IMR-90 (cell line): ENCODE measurements around the gene OR5B21. TPM values are rescaled to one million over a fixed set of nuclear protein-coding genes. Genes with fewer than 3 reads are reported as not detected.

Experiments
- ATAC-seq: fragments of 200-7000 bp; cut with Tn5 transposase; 2 replicates; pipeline ENCODE4 v1.9.1; 2020; ENCODE audit warnings: low read depth, mild to moderate bottlenecking, moderate library complexity
- BruUV-seq: library from RNA; stranded (reverse); fragments of 400-500 nt; replicated peaks from 2 replicates; lab custom pipeline; 2021; lab: Mats Ljungman, UMichigan
- CTCF ChIA-PET: fragments of 300-600 bp; formaldehyde crosslinking; extraction: SDS; loops from one replicate; lab custom pipeline; 2021; ENCODE audit warnings: antibody characterized with exemption; lab: Yijun Ruan, JAX
- POLR2A ChIA-PET: fragments of 300-600 bp; sonication (Branson Sonifier 250); formaldehyde crosslinking; loops from one replicate; lab custom pipeline; 2022; ENCODE audit warnings: antibody characterized with exemption; ENCODE audit not compliant: unreplicated experiment; lab: Charles Lee
- DNase-seq: peaks from one replicate; pipeline ENCODE4 v3.0.0; 2013
- H2AFZ ChIP-seq: replicated peaks from 2 replicates; pipeline ENCODE3; 2013; ENCODE audit warnings: low read length, mild to moderate bottlenecking; ENCODE audit not compliant: poor library complexity
- H2AK5ac ChIP-seq: 2 replicates; pipeline ENCODE4 v1.6.1; 2013; ENCODE audit warnings: low read depth, low read length, inconsistent platforms
- H2AK9ac ChIP-seq: replicated peaks from 2 replicates; pipeline ENCODE3; 2013; ENCODE audit warnings: mild to moderate bottlenecking, low read depth, low read length, moderate library complexity; ENCODE audit not compliant: poor library complexity
- H2BK120ac ChIP-seq: 2 replicates; pipeline ENCODE4 v1.6.1; 2013; ENCODE audit warnings: low read depth, low read length, inconsistent platforms
- H2BK15ac ChIP-seq: 3 replicates; pipeline ENCODE4 v1.6.1; 2013; ENCODE audit warnings: low read depth, low read length, inconsistent platforms
- H2BK20ac ChIP-seq: 2 replicates; pipeline ENCODE4 v1.6.1; 2013; ENCODE audit warnings: low read depth, mild to moderate bottlenecking, inconsistent platforms, low read length, moderate library complexity
- H2BK5ac ChIP-seq: 2 replicates; pipeline ENCODE4 v1.6.1; 2013; ENCODE audit warnings: mild to moderate bottlenecking, low read depth, low read length, inconsistent platforms; ENCODE audit not compliant: poor library complexity, severe bottlenecking
- H3K14ac ChIP-seq: replicated peaks from 2 replicates; pipeline ENCODE4 v1.6.1; 2013; ENCODE audit warnings: low read depth, low read length, inconsistent platforms
- H3K18ac ChIP-seq: 2 replicates; pipeline ENCODE4 v1.6.1; 2013; ENCODE audit warnings: low read depth, low read length, control low read depth
- H3K23ac ChIP-seq: 2 replicates; pipeline ENCODE4 v1.6.1; 2013; ENCODE audit warnings: low read depth, low read length, inconsistent platforms
- H3K27ac ChIP-seq: 2 replicates; pipeline ENCODE4 v1.5.1; 2013; ENCODE audit warnings: mild to moderate bottlenecking, control low read depth, low read length; ENCODE audit not compliant: insufficient read depth
- H3K27me3 ChIP-seq: 2 replicates; pipeline ENCODE4 v1.6.1; 2013; ENCODE audit warnings: low read length; ENCODE audit not compliant: control insufficient read depth, insufficient read depth
- H3K36me3 ChIP-seq: 2 replicates; pipeline ENCODE4 v1.6.1; 2013; ENCODE audit warnings: low read length, mixed read lengths; ENCODE audit not compliant: control insufficient read depth, insufficient read depth
- H3K4ac ChIP-seq: 2 replicates; pipeline ENCODE4 v1.6.1; 2013; ENCODE audit warnings: low read depth, low read length, inconsistent platforms
- H3K4me1 ChIP-seq: 2 replicates; pipeline ENCODE4 v1.6.1; 2013; ENCODE audit warnings: low read length, mixed read lengths; ENCODE audit not compliant: control insufficient read depth, insufficient read depth
- H3K4me2 ChIP-seq: 2 replicates; pipeline ENCODE4 v1.6.1; 2013; ENCODE audit warnings: low read depth, mild to moderate bottlenecking, control low read depth, low read length, moderate library complexity
- H3K4me3 ChIP-seq: 2 replicates; pipeline ENCODE4 v1.5.1; 2013; ENCODE audit warnings: low read depth, mild to moderate bottlenecking, control low read depth, low read length, moderate library complexity; ENCODE audit not compliant: insufficient read depth
- H3K56ac ChIP-seq: 2 replicates; pipeline ENCODE4 v1.6.1; 2013; ENCODE audit warnings: low read length, inconsistent platforms; ENCODE audit not compliant: insufficient read depth; ENCODE audit errors: extremely low read depth
- H3K79me1 ChIP-seq, 2 experiments: 2 replicates each; pipeline ENCODE4 v1.6.1; 2013; ENCODE audit warnings: low read length in 2 of 2, inconsistent platforms in 1 of 2, low read depth in 1 of 2
- H3K9ac ChIP-seq: 2 replicates; pipeline ENCODE4 v1.6.1; 2013; ENCODE audit warnings: low read depth, low read length, control low read depth
- H3K9me1 ChIP-seq: 2 replicates; pipeline ENCODE4 v1.6.1; 2013; ENCODE audit warnings: low read length, inconsistent platforms; ENCODE audit not compliant: insufficient read depth
- H3K9me3 ChIP-seq: 2 replicates; pipeline ENCODE4 v1.6.1; 2013; ENCODE audit warnings: low read length; ENCODE audit not compliant: control insufficient read depth, insufficient read depth
- H4K20me1 ChIP-seq: 2 replicates; pipeline ENCODE4 v1.6.1; 2013; ENCODE audit warnings: low read length, inconsistent platforms; ENCODE audit not compliant: insufficient read depth
- H4K5ac ChIP-seq: 2 replicates; pipeline ENCODE4 v1.6.1; 2013; ENCODE audit warnings: mild to moderate bottlenecking, low read depth, low read length, control low read depth
- H4K8ac ChIP-seq, 2 experiments: 2 replicates each; pipeline ENCODE4 v1.6.1; 2013; ENCODE audit warnings: low read depth in 2 of 2, low read length in 2 of 2, control low read depth in 1 of 2, inconsistent platforms in 1 of 2
- H4K91ac ChIP-seq: 2 replicates; pipeline ENCODE4 v1.6.1; 2013; ENCODE audit warnings: low read depth, low read length, inconsistent platforms; ENCODE audit not compliant: insufficient read depth
- CHD1 ChIP-seq: IDR thresholded peaks from 2 replicates; pipeline ENCODE4 v1.6.1; 2012; ENCODE audit warnings: low read depth, low read length, improper control_type of control experiment
- CTCF ChIP-seq: conservative IDR thresholded peaks from 2 replicates; pipeline ENCODE4 v1.5.1; 2012; ENCODE audit warnings: mild to moderate bottlenecking, low read depth, low read length, improper control_type of control experiment
- NFE2L2 ChIP-seq: fragments of 150-350 bp; IDR thresholded peaks from 2 replicates; pipeline ENCODE4 v1.6.1; 2016; ENCODE audit warnings: low read depth, mild to moderate bottlenecking, low read length
- POLR2A ChIP-seq: IDR thresholded peaks from 2 replicates; pipeline ENCODE4 v1.6.1; 2012; ENCODE audit warnings: mild to moderate bottlenecking, low read depth, low read length
- RAD21 ChIP-seq: IDR thresholded peaks from 2 replicates; pipeline ENCODE4 v1.6.1; 2012; ENCODE audit warnings: low read length, improper control_type of control experiment
- RCOR1 ChIP-seq: IDR thresholded peaks from 2 replicates; pipeline ENCODE4 v1.6.1; 2012; ENCODE audit warnings: mild to moderate bottlenecking, low read length, improper control_type of control experiment; ENCODE audit not compliant: insufficient replicate concordance
- RFX5 ChIP-seq: IDR thresholded peaks from 2 replicates; pipeline ENCODE4 v1.8.0; 2012; ENCODE audit warnings: low read depth, mild to moderate bottlenecking, low read length, moderate library complexity
- WGBS, 2 experiments: methylation state at CpG; one replicate each; pipeline versions ENCODE4 v1.1.5 to v1.1.7; 2013; ENCODE audit warnings: missing lambda C conversion rate in 2 of 2; ENCODE audit not compliant: insufficient read length in 1 of 2; ENCODE audit errors: extremely low coverage in 2 of 2; 5-methylcytosine and 5-hydroxymethylcytosine counted together
- dilution Hi-C: fragments of 300-500 bp; cut with HindIII; formaldehyde crosslinking; loops from one replicate; pipeline ENCODE4 v1.14.3; 2018; ENCODE audit warnings: low sequenced_read_pairs; ENCODE audit not compliant: unreplicated experiment
- in situ Hi-C: fragments of 300-500 bp; cut with MboI; formaldehyde crosslinking; loops from 3 replicates; pipeline ENCODE4 v1.14.3; 2019; ENCODE audit warnings: low sequenced_read_pairs, inconsistent platforms, mixed read lengths
- intact Hi-C: fragments of 100-400 bp; cut with micrococcal nuclease; formaldehyde crosslinking; loops from 2 replicates; pipeline ENCODE4 v1.10.0; 2022
- polyA plus RNA-seq, 3 experiments: library from polyadenylated mRNA; depleted of rRNA; stranded (reverse); fragments of >200 nt; gene quantifications; 2 replicates each; pipeline ENCODE4 v1.2.3, GENCODE V29; 2012; ENCODE audit warnings: low replicate concordance in 1 of 3
- total RNA-seq: library from RNA; depleted of rRNA; stranded (reverse); fragments of >200 nt; gene quantifications from 2 replicates; pipeline ENCODE4 v1.2.3, GENCODE V29; 2012

The OR5B21 gene
- total and polyA plus RNA-seq, 2 of the 4 experiments (the other 2 are of a cell fraction), result not detected

DNA sequence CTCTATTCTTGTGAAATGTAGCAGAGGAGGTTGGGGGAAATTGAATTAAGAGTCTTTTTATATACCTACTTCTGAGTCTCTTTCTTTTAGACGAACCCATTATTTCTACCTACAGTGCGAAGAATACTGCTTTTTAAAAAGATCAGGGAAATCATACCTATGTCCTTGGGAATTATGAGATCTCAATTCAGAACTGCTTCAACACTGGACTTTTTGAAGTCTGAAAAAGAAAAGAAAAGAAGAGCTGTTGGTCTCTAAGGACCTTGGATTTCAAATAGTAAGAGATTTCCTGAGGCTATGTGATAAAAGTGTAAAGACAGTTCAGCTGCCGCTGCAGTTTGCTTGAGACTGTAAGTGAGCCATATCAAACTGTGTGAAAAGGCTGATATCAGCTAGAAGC is 3.7 kb upstream of the OR5B21 start:
- Histone ChIP-seq H3K56ac (0 out of 2 replicates have a peak overlapping the region, but pooled peaks have one; percentile 16), H3K79me1 (no peaks in the 10 kb centered on the region), H3K27me3 (no peaks in the 10 kb centered on the region), H3K14ac (peak overlapping the region; percentile 59), H2BK15ac (no peak overlapping the region; the same call in 2 of the 3 replicates), H3K4ac (peak overlapping the region; percentile 50; the same call in 1 of the 2 replicates), H2BK20ac (peak overlapping the region; percentile 75), H3K9ac (no peak overlapping the region), H3K9me3 (no peaks in the 10 kb centered on the region), H4K20me1 (no peaks in the 10 kb centered on the region), H3K4me3 (no peak overlapping the region), H4K91ac (peak overlapping the region; percentile 70), H3K4me1 (peaks cover 7% of the 10 kb centered on the region), H2AK9ac (no peak overlapping the region), H3K18ac (peak overlapping the region; percentile 83; the same call in 1 of the 2 replicates), H3K36me3 (no peaks in the 10 kb centered on the region), H2BK5ac (peak overlapping the region; percentile 32), H3K27ac (no peak overlapping the region), H4K5ac (peak overlapping the region; percentile 65; the same call in 1 of the 2 replicates), H2BK120ac (peak overlapping the region; percentile 75), H4K8ac (peak overlapping the region; percentile 48 to 70), H3K23ac (peak overlapping the region; percentile 48; the same call in 1 of the 2 replicates), H2AFZ (no peak overlapping the region), H2AK5ac (0 out of 2 replicates have a peak overlapping the region, but pooled peaks have one; percentile 17), H3K4me2 (no peak overlapping the region), H3K9me1 (no peaks in the 10 kb centered on the region)
- TF ChIP-seq RCOR1 (no peak), RAD21 (no peak), CHD1 (no peak), CTCF (no peak), RFX5 (no peak), NFE2L2 (no peak), POLR2A (no peak)
- intact Hi-C loops (loop anchor here (2.0 to 10.0 kb wide), 11 partner anchors 119 to 1054 kb away; partner anchors contain the start of genes CTNND1, OR9I1 and SELENOH), in situ Hi-C loops (loop anchor here (10.0 to 25.0 kb wide), 3 partner anchors 697 to 1024 kb away; partner anchors contain the start of gene SELENOH), dilution Hi-C loops (no loop called here)
- BruUV-seq, result no TSS peak
- no peak for ATAC-seq
- ChIA-PET CTCF (interaction anchor here (0.9 to 1.4 kb wide), 4 partner anchors 9 to 1028 kb away, joined by 3 to 4 read pairs (median 4); no protein-coding TSS in a partner anchor), POLR2A (no interaction called here)
- 71% methylated on average over 1 of the region's 3 CpGs; no CpG with 5 or more reads in 1 of the 2 experiments for WGBS, 2 experiments
- DNase-seq, result no peak
